Mesodermal cell (in vitro differentiated cells): Measurements from ENCODE around the gene ZNF823.

Source experiments
- H3K27ac ChIP-seq: 2 replicates; pipeline ENCODE4 v1.7.0; 2013; ENCODE audit warnings: mild to moderate bottlenecking, low read depth, low read length, moderate library complexity; ENCODE audit not compliant: severe bottlenecking
- H3K36me3 ChIP-seq: 2 replicates; pipeline ENCODE4 v1.7.1; 2013; ENCODE audit warnings: mild to moderate bottlenecking, low read length, moderate library complexity; ENCODE audit not compliant: control insufficient read depth, insufficient read depth
- H3K4me1 ChIP-seq: one replicate; pipeline ENCODE4 v1.7.1; 2013; ENCODE audit warnings: mild to moderate bottlenecking, low read length; ENCODE audit not compliant: insufficient read depth, control insufficient read depth, poor library complexity, severe bottlenecking
- H3K4me3 ChIP-seq: 2 replicates; pipeline ENCODE4 v1.7.0; 2013; ENCODE audit warnings: low read length, control low read depth, mild to moderate bottlenecking; ENCODE audit not compliant: insufficient read depth, poor library complexity, severe bottlenecking; ENCODE audit errors: extremely low read depth
- H3K9me3 ChIP-seq: 2 replicates; pipeline ENCODE4 v1.7.1; 2013; ENCODE audit warnings: mild to moderate bottlenecking, low read length, moderate library complexity; ENCODE audit not compliant: control insufficient read depth
- WGBS, 2 experiments: methylation state at CpG; one replicate each; pipeline ENCODE4 v1.1.5; 2013; ENCODE audit warnings: missing lambda C conversion rate in 2 of 2; ENCODE audit not compliant: insufficient coverage in 2 of 2; 5-methylcytosine and 5-hydroxymethylcytosine counted together

The ZNF823 gene

DNA sequence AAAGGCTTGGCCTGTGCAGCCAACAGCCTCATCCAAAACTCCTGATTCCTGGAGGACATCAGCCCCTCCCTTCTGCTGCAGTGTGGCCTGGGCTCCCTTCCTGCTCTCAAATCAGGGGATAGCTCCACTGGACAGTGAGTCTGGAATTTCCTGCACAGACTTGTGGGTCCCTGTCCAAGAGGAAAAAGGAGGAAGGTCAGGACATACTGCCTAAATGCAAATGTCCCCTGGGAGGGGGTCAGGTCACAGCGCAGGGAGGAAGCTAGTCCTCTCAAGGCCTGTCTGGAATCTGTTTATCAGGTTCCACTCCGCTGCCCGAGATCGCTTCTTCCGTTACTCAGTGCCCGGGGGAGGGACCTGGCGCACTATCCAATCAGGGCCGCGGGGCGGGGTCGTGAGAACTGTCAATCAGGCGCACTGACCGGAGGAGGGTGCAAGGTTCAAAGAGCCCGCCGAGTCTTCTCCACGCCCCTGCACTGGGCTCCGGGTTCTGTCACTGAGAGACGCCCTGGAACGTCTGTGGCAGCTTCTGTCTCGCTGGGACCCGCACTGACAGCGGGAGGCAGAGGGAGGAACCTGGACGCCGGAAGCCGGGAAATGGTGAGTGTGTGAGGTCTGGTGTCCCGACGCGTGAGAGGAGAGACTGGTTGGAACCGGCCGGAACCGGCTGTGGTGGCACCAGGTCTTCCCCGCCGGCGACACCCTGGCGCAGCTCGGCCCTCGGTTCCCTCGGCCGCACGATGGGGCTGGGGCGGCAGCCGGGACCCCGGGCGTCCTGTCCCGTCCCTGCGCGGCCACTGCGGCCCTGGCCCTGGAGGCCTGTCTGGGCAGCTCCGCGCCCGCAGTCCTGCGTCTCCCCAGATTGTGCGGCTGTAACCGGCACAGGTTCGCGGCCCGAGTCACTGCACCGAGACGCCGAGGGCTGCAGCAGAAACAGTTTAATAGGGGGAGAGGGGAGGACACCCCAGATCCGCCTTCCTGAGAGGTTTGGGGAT is 28.1 kb upstream of the ZNF823 start, which contains the start of gene ZNF441:
TSS of gene ZNF441 (plus strand) at position 404 of the 995 bp plus-strand sequence. CDS start at position 598, 194 bp downstream.
- peaks cover 4% of the 10 kb centered on the region for H3K4me1 ChIP-seq
- no peaks in the 10 kb centered on the region for H3K36me3 ChIP-seq
- peaks cover 20% of the 10 kb centered on the region for H3K9me3 ChIP-seq
- H3K4me3 ChIP-seq: peak within 1 kb of the TSS; percentile 68
- WGBS, 2 experiments: 3 to 4% methylated on average over 41 to 57 of the region's 61 CpGs
- H3K27ac ChIP-seq: peak within 1 kb of the TSS; percentile 96

DNA sequence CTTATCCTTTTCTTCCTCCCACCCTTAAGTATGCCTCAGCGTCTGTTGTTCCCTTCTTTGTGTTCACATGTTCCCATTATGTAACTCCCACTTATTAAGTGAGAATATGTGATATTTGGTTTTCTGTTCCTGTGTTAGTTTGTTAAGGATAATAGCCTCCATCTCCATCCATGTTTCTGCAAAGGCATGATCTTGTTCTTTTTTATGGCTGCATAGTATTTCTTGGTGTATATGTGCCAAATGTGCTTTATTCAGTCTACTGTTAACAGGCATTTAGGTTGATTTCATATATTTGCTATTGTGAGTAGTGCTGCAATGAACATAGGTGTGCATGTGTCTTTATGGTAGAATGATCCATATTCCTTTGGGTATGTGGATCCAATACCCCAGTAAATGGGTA is 24.9 kb upstream of the ZNF823 start:
- Histone ChIP-seq H3K36me3 (no peaks in the 10 kb centered on the region), H3K9me3 (peaks cover 6% of the 10 kb centered on the region), H3K27ac (no peak overlapping the region), H3K4me1 (peaks cover 4% of the 10 kb centered on the region), H3K4me3 (no peak overlapping the region)
- no CpG with 5 or more reads among the region's 1 CpG for WGBS, 2 experiments

DNA sequence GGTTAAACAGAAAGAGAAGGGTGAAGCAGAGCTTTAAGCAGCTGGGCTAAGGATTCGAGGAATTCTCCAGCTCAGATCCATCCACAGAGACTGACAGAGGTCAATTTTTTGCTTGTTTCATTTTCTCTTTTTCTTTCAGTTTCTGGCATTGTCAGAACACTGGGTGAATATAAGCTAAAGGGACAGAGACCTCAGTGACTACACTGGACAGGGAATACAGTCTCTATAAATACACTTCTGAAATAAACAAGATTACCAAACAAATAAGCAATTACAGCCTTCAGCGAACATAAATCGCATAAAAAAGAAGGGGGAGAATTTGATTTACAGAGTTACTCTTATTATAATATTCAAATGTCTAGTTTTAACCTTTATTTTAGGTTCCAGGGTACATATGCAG is 24.4 kb upstream of the ZNF823 start:
- Histone ChIP-seq H3K9me3 (peaks cover 3% of the 10 kb centered on the region), H3K4me3 (no peak overlapping the region), H3K36me3 (no peaks in the 10 kb centered on the region), H3K4me1 (peaks cover 4% of the 10 kb centered on the region), H3K27ac (no peak overlapping the region)
- 88% methylated on average over 1 of the region's 3 CpGs; no CpG with 5 or more reads in 1 of the 2 experiments for WGBS, 2 experiments

DNA sequence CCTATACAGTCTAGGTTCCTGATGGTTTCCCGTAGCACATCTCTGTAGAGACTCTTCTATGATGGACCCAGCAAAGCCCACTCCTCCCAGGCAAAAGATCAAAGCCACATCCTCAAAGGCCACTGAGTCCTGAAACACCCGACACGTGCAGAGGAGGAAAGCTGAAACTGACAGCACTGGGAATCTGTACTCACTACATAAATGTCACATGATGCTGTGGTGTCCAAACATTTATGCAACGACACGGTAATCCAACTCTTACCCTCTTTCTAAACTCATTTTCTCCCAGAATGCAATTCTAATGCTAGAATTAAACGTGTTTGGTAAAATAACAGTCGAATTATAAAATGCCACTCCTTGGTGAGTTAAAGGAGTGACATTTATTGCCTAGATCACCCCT is 21.1 kb upstream of the ZNF823 start:
- H3K4me1 ChIP-seq: no peaks in the 10 kb centered on the region
- WGBS, 2 experiments: 89 to 95% methylated on average over 5 of the region's 7 CpGs
- H3K9me3 ChIP-seq: peaks cover 12% of the 10 kb centered on the region
- no peak overlapping the region for H3K4me3 ChIP-seq
- no peak overlapping the region for H3K27ac ChIP-seq
- no peaks in the 10 kb centered on the region for H3K36me3 ChIP-seq

DNA sequence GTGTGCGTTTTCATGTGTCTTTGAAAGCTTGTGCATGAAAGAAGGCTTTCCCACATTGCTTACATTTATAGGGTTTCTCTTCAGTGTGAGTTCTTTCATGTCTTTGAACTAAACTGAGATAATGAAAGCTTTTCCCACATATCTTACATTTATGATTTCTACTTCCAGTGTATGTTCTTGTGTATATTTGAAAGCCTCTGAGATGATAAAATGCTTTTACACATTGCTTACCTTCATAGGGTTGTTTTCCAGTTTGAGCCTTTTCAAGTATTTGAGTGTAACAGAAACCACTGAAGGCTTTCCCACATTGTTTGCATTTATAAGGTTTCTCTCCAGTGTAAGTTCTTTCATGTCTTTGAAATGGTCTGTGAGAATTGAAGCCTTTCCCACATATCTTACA is 18.2 kb upstream of the ZNF823 start:
- no peaks in the 10 kb centered on the region for H3K4me1 ChIP-seq
- H3K9me3 ChIP-seq: peaks cover 12% of the 10 kb centered on the region
- H3K4me3 ChIP-seq: no peak overlapping the region
- WGBS, 2 experiments: no CpG with 5 or more reads among the region's 1 CpG
- H3K27ac ChIP-seq: no peak overlapping the region
- H3K36me3 ChIP-seq: no peaks in the 10 kb centered on the region

DNA sequence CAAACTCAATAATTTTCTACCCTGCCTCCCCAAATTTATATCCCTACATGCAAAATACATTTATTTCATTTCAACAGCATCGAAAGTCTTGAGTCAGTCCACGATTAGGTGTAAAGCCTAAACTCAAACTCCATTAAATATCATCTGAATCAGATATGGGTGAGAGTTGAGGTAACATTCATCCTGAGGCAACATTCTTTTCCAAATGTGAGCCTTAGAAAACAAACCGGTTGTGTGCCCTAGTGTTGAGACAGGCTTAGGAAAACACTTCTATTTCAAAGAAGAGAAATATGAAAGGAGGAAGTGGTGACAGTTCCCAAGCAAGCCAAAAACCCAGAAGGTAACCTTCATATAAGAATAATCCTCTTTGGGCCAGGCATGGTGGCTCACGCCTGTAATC is 15.9 kb upstream of the ZNF823 start:
- no peak overlapping the region for H3K27ac ChIP-seq
- WGBS, 2 experiments: 80 to 100% methylated on average over 1 to 2 of the region's 4 CpGs
- no peaks in the 10 kb centered on the region for H3K4me1 ChIP-seq
- no peak overlapping the region for H3K4me3 ChIP-seq
- peaks cover 12% of the 10 kb centered on the region for H3K9me3 ChIP-seq
- no peaks in the 10 kb centered on the region for H3K36me3 ChIP-seq

DNA sequence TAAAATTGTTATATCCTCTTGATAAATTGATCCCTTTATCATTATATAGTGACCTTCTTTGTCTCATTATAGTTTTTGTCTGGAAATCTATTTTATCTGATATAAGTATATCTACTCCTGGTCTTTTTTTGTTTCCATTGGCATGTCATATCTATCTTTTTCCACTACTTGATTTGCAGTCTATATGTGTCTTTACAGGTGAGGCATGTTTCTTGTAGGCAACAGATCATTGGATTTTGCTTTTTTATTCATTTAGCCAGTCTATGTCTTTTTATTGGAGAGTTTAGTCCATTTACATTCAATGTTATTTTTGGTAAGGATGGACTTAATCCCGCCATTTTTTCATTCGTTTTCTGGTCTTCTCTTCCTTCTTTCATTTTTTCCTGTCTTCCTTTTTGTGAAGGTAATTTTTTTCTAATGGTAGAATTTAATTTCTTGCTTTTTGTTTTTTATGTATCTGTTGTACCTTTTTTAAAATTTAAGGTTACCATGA is 13.5 kb upstream of the ZNF823 start:
- WGBS, 2 experiments: no CpG with 5 or more reads among the region's 2 CpGs
- peaks cover 14% of the 10 kb centered on the region for H3K9me3 ChIP-seq

DNA sequence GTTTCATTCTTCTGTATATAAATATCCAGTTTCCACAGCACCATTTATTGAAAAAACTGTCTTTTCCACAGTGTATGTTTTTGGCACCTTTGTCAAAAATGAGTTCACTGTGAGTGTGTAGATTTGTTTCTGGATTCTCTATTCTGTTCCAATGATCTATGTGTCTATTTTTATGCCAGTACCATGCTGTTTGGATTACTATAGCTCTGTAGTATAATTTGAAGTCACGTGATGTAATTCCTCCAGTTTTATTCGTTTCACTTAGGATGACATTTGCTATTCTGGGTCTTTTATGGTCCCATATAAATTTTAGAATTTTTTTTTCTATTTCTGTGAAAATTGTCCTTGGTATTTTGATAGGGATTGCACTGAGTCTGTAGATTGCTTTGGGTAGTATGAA is 11.0 kb upstream of the ZNF823 start:
- no peaks in the 10 kb centered on the region for H3K36me3 ChIP-seq
- WGBS, 2 experiments: 80% methylated on average over 1 of the region's 2 CpGs; no CpG with 5 or more reads in 1 of the 2 experiments

More for the DNA sequence above, 13.5 kb upstream of the ZNF823 start:
- H3K36me3 ChIP-seq: no peaks in the 10 kb centered on the region
- no peaks in the 10 kb centered on the region for H3K4me1 ChIP-seq
- no peak overlapping the region for H3K4me3 ChIP-seq
- H3K27ac ChIP-seq: no peak overlapping the region

DNA sequence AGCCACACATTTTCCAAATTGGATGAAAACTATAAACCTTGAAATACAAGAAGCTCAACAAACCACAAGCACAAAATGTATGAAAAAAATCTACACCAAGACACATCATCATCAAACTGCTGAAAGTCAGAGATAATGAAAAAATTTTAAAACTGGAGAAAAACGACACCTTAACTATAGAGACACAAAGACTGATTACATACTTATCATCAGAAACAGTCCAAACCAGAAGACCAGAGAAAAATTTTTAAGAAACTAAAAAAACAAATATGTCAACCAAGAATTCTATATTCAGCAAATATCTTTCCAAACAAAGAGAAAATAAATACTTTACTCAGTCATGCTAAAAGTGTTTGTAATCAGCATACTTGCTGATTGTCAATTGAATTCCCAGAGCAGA is 8.5 kb upstream of the ZNF823 start:
- Histone ChIP-seq H3K9me3 (peaks cover 7% of the 10 kb centered on the region), H3K4me1 (no peaks in the 10 kb centered on the region), H3K4me3 (no peak overlapping the region), H3K36me3 (no peaks in the 10 kb centered on the region), H3K27ac (no peak overlapping the region)
- no CpG with 5 or more reads among the region's 1 CpG for whole genome bisulfite sequencing, 2 experiments

More for the DNA sequence above, 11.0 kb upstream of the ZNF823 start:
- Histone ChIP-seq H3K9me3 (peaks cover 7% of the 10 kb centered on the region), H3K27ac (no peak overlapping the region), H3K4me1 (no peaks in the 10 kb centered on the region), H3K4me3 (no peak overlapping the region)

DNA sequence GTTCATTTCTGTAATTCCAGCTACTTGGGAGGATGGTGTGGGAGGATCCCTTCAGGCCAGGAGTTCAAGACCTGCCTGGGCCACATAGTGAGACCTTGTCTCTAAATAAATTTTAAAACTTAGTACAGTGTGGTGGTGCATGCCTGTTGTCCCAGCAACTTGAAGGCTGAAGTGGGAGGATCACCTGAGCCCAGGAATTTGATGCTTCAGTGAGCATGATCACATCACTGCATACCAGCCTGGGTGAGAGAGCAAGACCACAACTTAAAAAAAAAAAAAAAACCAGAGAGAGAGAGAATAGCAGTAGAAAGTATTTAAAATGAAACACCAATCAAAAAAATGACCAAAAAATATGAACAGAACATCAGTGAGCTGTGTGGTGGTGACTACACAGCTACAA is 7.1 kb upstream of the ZNF823 start:
- Histone ChIP-seq H3K4me3 (no peak overlapping the region), H3K36me3 (no peaks in the 10 kb centered on the region), H3K27ac (no peak overlapping the region), H3K4me1 (no peaks in the 10 kb centered on the region), H3K9me3 (peaks cover 7% of the 10 kb centered on the region)
